Measurements from ENCODE around the gene SRL.

- no peak for TF ChIP-seq POLR2AphosphoS5 (IDR thresholded peaks at IDR 0.05)
- no peak for TF ChIP-seq CTCF (IDR thresholded peaks at IDR 0.05)
- TF ChIP-seq POLR2A (IDR thresholded peaks at IDR 0.05) = no peak
These were observed 100.3 kb downstream of the SRL start for GRCh38 chr16:4141604-4142003.

Measured in prostate gland (tissue), 2 donors.